K562 (cell line): ENCODE data around the gene ZSCAN22. TPM values are rescaled to one million over a fixed set of nuclear protein-coding genes. Genes with fewer than 3 reads are reported as not detected.

Experiments
- ATF4 ChIP-seq: fragments of 450-650 bp; formaldehyde crosslinking; IDR thresholded peaks from 2 replicates; pipeline ENCODE4 v1.4.0; 2022; ENCODE audit warnings: mild to moderate bottlenecking, moderate library complexity
- CGGBP1 ChIP-seq: fragments of 250-450 bp; sonication (Bioruptor Pico); IDR thresholded peaks from 2 replicates; pipeline ENCODE4 v1.9.0; 2021; ENCODE audit warnings: mild to moderate bottlenecking
- FOSL1 ChIP-seq: fragments of 200-800 bp; sonication (Bioruptor generic); conservative IDR thresholded peaks from 2 replicates; pipeline ENCODE4 v1.6.1; 2016; ENCODE audit warnings: missing genetic modification characterization, missing compliant biosample characterization
- FOXA3 ChIP-seq, 2 experiments: fragments of 450-650 bp in 1 of 2; sonication (generic) in 1 of 2; formaldehyde crosslinking; IDR thresholded peaks in 1 of 2; conservative IDR thresholded peaks in 1 of 2; 2 replicates each; pipeline versions ENCODE4 v1.4.0 to v1.8.0; 2020 to 2022; ENCODE audit warnings: mild to moderate bottlenecking in 2 of 2, missing genetic modification reagents in 1 of 2
- FOXM1 ChIP-seq, 2 experiments: fragments of 450-650 bp in 1 of 2; sonication (generic) in 1 of 2; formaldehyde crosslinking in 1 of 2; IDR thresholded peaks; 2 replicates each; pipeline versions ENCODE4 v1.6.1 to v1.9.0; 2017 to 2022; ENCODE audit warnings: low read depth in 2 of 2, mild to moderate bottlenecking in 2 of 2, missing genetic modification reagents in 1 of 2, moderate library complexity in 1 of 2
- ID3 ChIP-seq, 2 experiments: fragments of 250-450 bp in 1 of 2; fragments of 450-650 bp in 1 of 2; sonication (Bioruptor Pico) in 1 of 2; IDR thresholded peaks; 2 replicates each; pipeline versions ENCODE4 v1.6.1 to v1.8.0; 2016 to 2021; ENCODE audit warnings: mild to moderate bottlenecking in 2 of 2, moderate library complexity in 2 of 2, missing compliant biosample characterization in 1 of 2, missing genetic modification characterization in 1 of 2
- MGA ChIP-seq: fragments of 450-650 bp; IDR thresholded peaks from 2 replicates; pipeline ENCODE4 v1.6.1; 2016; ENCODE audit warnings: mild to moderate bottlenecking, moderate library complexity
- polyA plus RNA-seq, 8 experiments: library from polyadenylated mRNA; depleted of rRNA in 4 of 8; stranded (reverse) in 5 of 8; unstranded in 3 of 8; fragments of >200 nt; fragmentation: Nextera tagmentation in 2 of 8; fragmentation: Illumina TruSeq in 1 of 8; extraction: Ambion mirVana in 2 of 8; extraction: Trizol in 1 of 8; gene quantifications; 2 replicates each; pipeline versions ENCODE4 v1.2.1 to v1.2.3, GENCODE V29; 2011 to 2014; ENCODE audit warnings: inconsistent platforms in 1 of 8, missing spikeins in 1 of 8
- total RNA-seq, 7 experiments: library from RNA; depleted of rRNA in 6 of 7; stranded (reverse); fragments of >200 nt in 6 of 7; fragmentation: Illumina TruSeq in 2 of 7; extraction: Trizol in 2 of 7; gene quantifications; 2 replicates each; pipeline versions ENCODE4 v1.2.1 to v1.2.3, GENCODE V29; 2011 to 2021; ENCODE audit warnings: low replicate concordance in 1 of 7

The ZSCAN22 gene
- total and polyA plus RNA-seq, 9 of the 15 experiments (the other 6 are each of a cell fraction or from before 2014, with no cell fraction given), result 0.98 to 5.3 (median 3.0) TPM

- TF ChIP-seq FOXM1 (IDR thresholded peaks at IDR 0.05; ENCODE audit: low read depth), result no peak
- no peak; the same call in 1 of the 2 replicates for TF ChIP-seq FOXM1 (CRISPR knock-in tag; IDR thresholded peaks at IDR 0.05; ENCODE audit: low read depth)
- no peak for TF ChIP-seq ID3 (CRISPR knock-in tag; IDR thresholded peaks at IDR 0.05)
- TF ChIP-seq ID3 (tag; IDR thresholded peaks at IDR 0.05), result 0 out of 2 replicates have a peak, but pooled peaks have one; percentile 59
- peak; percentile 88 for TF ChIP-seq MGA
- TF ChIP-seq CGGBP1 (CRISPR knock-in tag), result no peak
- TF ChIP-seq FOXA3 (CRISPR knock-in tag; conservative IDR thresholded peaks at IDR 0.05 in 1 of 2, IDR thresholded peaks at IDR 0.05 in 1 of 2), result no peak
- no peak for TF ChIP-seq ATF4 (CRISPR knock-in tag)
- TF ChIP-seq FOSL1 (tag), result no peak
Observed at GRCh38 chr19:58346961-58347929, 20.5 kb downstream of the ZSCAN22 start (continued).
